HG03575 (cell line): ENCODE results near the gene AMHR2.

Experiments used
- ATAC-seq: cut with Tn5 transposase; IDR thresholded peaks from one replicate; pipeline ENCODE4 v1.9.1; 2021; ENCODE audit not compliant: unreplicated experiment, insufficient number of reproducible peaks, low FRiP score; ENCODE audit errors: extremely low read depth

Gene AMHR2

GRCh38 chr12:53468282-53468681 is 44.6 kb downstream of the AMHR2 start:
- no peak for ATAC-seq

- ATAC-seq, result no peak
Measured at GRCh38 chr12:53472056-53472582, 48.5 kb downstream of the AMHR2 start.

- no peak for ATAC-seq
Measured at GRCh38 chr12:53474077-53474476, 50.4 kb downstream of the AMHR2 start.

GRCh38 chr12:53474819-53475218 is 51.2 kb downstream of the AMHR2 start:
- no peak for ATAC-seq

- ATAC-seq, result no peak
Measured at GRCh38 chr12:53476769-53477209, 53.1 kb downstream of the AMHR2 start.

- ATAC-seq, result no peak
Measured at GRCh38 chr12:53478865-53479264, 55.2 kb downstream of the AMHR2 start.

- no peak for ATAC-seq
Measured at GRCh38 chr12:53479331-53479730, 55.7 kb downstream of the AMHR2 start.

- no peak for ATAC-seq
Measured at GRCh38 chr12:53480491-53481442, 57.1 kb downstream of the AMHR2 start.
